ENCODE results near the gene PLEKHM1.

PLEKHM1 gene

GRCh38 chr17:45425125-45425983, 65.2 kb downstream of the PLEKHM1 start:
- DNase-seq = no peak

GRCh38 chr17:45424769-45425124, 65.8 kb downstream of the PLEKHM1 start:
- DNase-seq = no peak

GRCh38 chr17:45423975-45424335, 66.6 kb downstream of the PLEKHM1 start:
- no peak for DNase-seq

GRCh38 chr17:45423304-45423974, 67.1 kb downstream of the PLEKHM1 start:
- DNase-seq = no peak

- DNase-seq = no peak
These were observed 75.3 kb downstream of the PLEKHM1 start for GRCh38 chr17:45414990-45415881.

- no peak for DNase-seq
These were observed 77.0 kb downstream of the PLEKHM1 start for GRCh38 chr17:45413498-45413923.

GRCh38 chr17:45411348-45412105, 79.0 kb downstream of the PLEKHM1 start:
- DNase-seq = no peak

- DNase-seq = no peak
These were observed 80.1 kb downstream of the PLEKHM1 start for GRCh38 chr17:45410144-45411091.

GRCh38 chr17:45409659-45410076, 80.9 kb downstream of the PLEKHM1 start:
- no peak for DNase-seq

- no peak for DNase-seq
These were observed 81.7 kb downstream of the PLEKHM1 start for GRCh38 chr17:45408611-45409421.

- no peak for DNase-seq
These were observed 84.4 kb downstream of the PLEKHM1 start for GRCh38 chr17:45406107-45406506.

- no peak for DNase-seq
These were observed 85.1 kb downstream of the PLEKHM1 start for GRCh38 chr17:45405250-45406086.

- no peak for DNase-seq
These were observed 85.7 kb downstream of the PLEKHM1 start for GRCh38 chr17:45404870-45405249.

- DNase-seq = no peak
These were observed 86.5 kb downstream of the PLEKHM1 start for GRCh38 chr17:45403906-45404490.

GRCh38 chr17:45402916-45403315, 87.6 kb downstream of the PLEKHM1 start:
- no peak for DNase-seq

- no peak for DNase-seq
These were observed 91.7 kb downstream of the PLEKHM1 start for GRCh38 chr17:45398800-45399199.

GRCh38 chr17:45397796-45398195, 92.7 kb downstream of the PLEKHM1 start:
- DNase-seq = no peak

GRCh38 chr17:45396496-45397205, 93.9 kb downstream of the PLEKHM1 start:
- DNase-seq = no peak
